Prostate gland (tissue), 2 donors: ENCODE results near the gene RAB24. TPM values are rescaled to one million over a fixed set of nuclear protein-coding genes. Genes with fewer than 3 reads are reported as not detected.

Experiments
- DNase-seq: peaks from one replicate; pipeline ENCODE4 v3.0.0-alpha.2; 2019; ENCODE audit warnings: low spot score
- H3K27ac ChIP-seq, 2 donors: fragments of 200-600 bp; sonication (generic); 2 replicates each; pipeline ENCODE4 v1.5.1; 2017 to 2019
- H3K27me3 ChIP-seq: fragments of 200-600 bp; sonication (generic); replicated peaks from 2 replicates; pipeline ENCODE4 v1.5.1; 2019; ENCODE audit not compliant: insufficient read depth
- H3K36me3 ChIP-seq, 2 donors: fragments of 200-600 bp; sonication (generic); 1 replicate in 1 of 2; 2 replicates in 1 of 2; pipeline versions ENCODE4 v1.5.1 to v1.8.1; 2017 to 2019
- H3K4me1 ChIP-seq: fragments of 200-600 bp; sonication (generic); replicated peaks from 2 replicates; pipeline ENCODE4 v1.5.1; 2019
- H3K4me3 ChIP-seq, 2 donors: fragments of 200-600 bp; sonication (generic); 2 replicates each; pipeline ENCODE4 v1.5.1; 2017 to 2019
- H3K9me3 ChIP-seq: fragments of 200-600 bp; sonication (generic); 2 replicates; pipeline ENCODE4 v1.5.1; 2017
- CTCF ChIP-seq, 4 experiments: fragments of 200-600 bp in 2 of 4; fragments of 450-650 bp in 2 of 4; sonication (generic) in 2 of 4; IDR thresholded peaks; 1 replicate in 3 of 4; 2 replicates in 1 of 4; pipeline ENCODE4 v1.5.1; 2016 to 2019; ENCODE audit warnings: antibody characterized with exemption in 4 of 4, mild to moderate bottlenecking in 2 of 4, moderate library complexity in 2 of 4
- POLR2A ChIP-seq: fragments of 450-650 bp; IDR thresholded peaks from one replicate; pipeline ENCODE4 v1.6.1; 2016; ENCODE audit warnings: antibody characterized with exemption, mild to moderate bottlenecking
- POLR2AphosphoS5 ChIP-seq: sonication (generic); formaldehyde crosslinking; IDR thresholded peaks from one replicate; pipeline ENCODE4 v1.6.1; 2017; ENCODE audit warnings: antibody characterized with exemption
- WGBS: methylation state at CpG from one replicate; pipeline ENCODE4 v1.1.5; 2018; 5-methylcytosine and 5-hydroxymethylcytosine counted together
- intact Hi-C: fragments of 100-400 bp; cut with DNase I; formaldehyde crosslinking; loops from one replicate; pipeline ENCODE4 v1.14.2; 2022
- total RNA-seq, 2 donors: library from RNA; depleted of rRNA; stranded (reverse); fragments of >200 nt; gene quantifications; one replicate each; pipeline ENCODE4 v1.1.0, GENCODE V29; 2016

Gene RAB24
- total RNA-seq, 2 donors from 2014 or later = 30.0 to 30.4 TPM

GRCh38 chr5:177309351-177310191, 6.1 kb upstream of the RAB24 start:
- 57% methylated on average over 10 of the region's 10 CpGs for WGBS
- no peak for TF ChIP-seq POLR2A
- peak; percentile 46 to 79 (median 66) for TF ChIP-seq CTCF (IDR thresholded peaks at IDR 0.05)
- TF ChIP-seq POLR2AphosphoS5 = peak; percentile 15
- H3K27me3 ChIP-seq = no peaks in the 10 kb centered on the region
- no peaks in the 10 kb centered on the region for H3K9me3 ChIP-seq
- intact Hi-C loops = loop anchor here (5.0 kb wide), 2 partner anchors 48 to 197 kb away; partner anchors contain the start of gene RGS14
- DNase-seq = peak; percentile 65
- peaks cover 11% of the 10 kb centered on the region for H3K4me1 ChIP-seq
- H3K36me3 ChIP-seq = peaks cover 0 to 3% of the 10 kb centered on the region in 2 donors
- H3K4me3 ChIP-seq = no peak overlapping the region
- H3K27ac ChIP-seq = no peak overlapping the region

- intact Hi-C loops = loop anchor here (5.0 kb wide), 1 partner anchor 196 kb away; no protein-coding TSS in a partner anchor
- 89% methylated on average over 11 of the region's 11 CpGs for WGBS
- Histone ChIP-seq H3K27ac (no peak overlapping the region), H3K9me3 (no peaks in the 10 kb centered on the region), H3K27me3 (no peaks in the 10 kb centered on the region), H3K4me3 (no peak overlapping the region), H3K36me3 (peaks cover 0 to 3% of the 10 kb centered on the region in 2 donors), H3K4me1 (peaks cover 11% of the 10 kb centered on the region)
- no peak for TF ChIP-seq CTCF (IDR thresholded peaks at IDR 0.05)
- no peak for TF ChIP-seq POLR2A
- no peak for TF ChIP-seq POLR2AphosphoS5
- DNase-seq = no peak
Measured at GRCh38 chr5:177308740-177309139, 5.2 kb upstream of the RAB24 start.

GRCh38 chr5:177307544-177308363, 4.2 kb upstream of the RAB24 start:
- H3K27ac ChIP-seq = no peak overlapping the region
- no peaks in the 10 kb centered on the region for H3K9me3 ChIP-seq

More at GRCh38 chr5:177307544-177308363, 4.2 kb upstream of the RAB24 start:
- Histone ChIP-seq H3K4me3 (no peak overlapping the region), H3K36me3 (peaks cover 0 to 3% of the 10 kb centered on the region in 2 donors), H3K4me1 (peaks cover 11% of the 10 kb centered on the region), H3K27me3 (no peaks in the 10 kb centered on the region)
- WGBS = 86% methylated on average over 34 of the region's 43 CpGs
- DNase-seq = no peak
- intact Hi-C loops = loop anchor here (5.0 kb wide), 1 partner anchor 195 kb away; no protein-coding TSS in a partner anchor
- TF ChIP-seq POLR2AphosphoS5 (no peak), CTCF (IDR thresholded peaks at IDR 0.05) (no peak), POLR2A (no peak)
